Tibial artery (tissue), 4 donors: Measurements from ENCODE around the gene CORO2A.

Source experiments
- DNase-seq, 2 donors: peaks; one replicate each; pipeline ENCODE4 v3.0.0-alpha.2; 2019
- H3K27ac ChIP-seq, 2 donors: fragments of 200-600 bp; sonication (generic) in 1 of 2; 1 replicate in 1 of 2; 2 replicates in 1 of 2; pipeline ENCODE4 v1.5.1; 2018 to 2019; ENCODE audit warnings: mild to moderate bottlenecking in 1 of 2
- H3K27me3 ChIP-seq, 2 donors: fragments of 200-600 bp; sonication (generic) in 1 of 2; one replicate each; pipeline versions ENCODE4 v1.5.1 to v1.6.0; 2016 to 2019
- H3K36me3 ChIP-seq, 3 donors: fragments of 200-600 bp; sonication (generic) in 2 of 3; one replicate each; pipeline ENCODE4 v1.5.1; 2016 to 2019; ENCODE audit warnings: mild to moderate bottlenecking in 2 of 3
- H3K4me1 ChIP-seq, 4 donors: fragments of 200-600 bp; sonication (generic) in 2 of 4; 1 replicate in 3 of 4; 2 replicates in 1 of 4; pipeline ENCODE4 v1.5.1; 2016 to 2019
- H3K4me3 ChIP-seq, 2 donors: fragments of 200-600 bp; sonication (generic) in 1 of 2; 1 replicate in 1 of 2; 2 replicates in 1 of 2; pipeline ENCODE4 v1.5.1; 2018 to 2019; ENCODE audit warnings: mild to moderate bottlenecking in 2 of 2
- H3K9me3 ChIP-seq, 3 donors: fragments of 200-600 bp; sonication (generic) in 1 of 3; one replicate each; pipeline ENCODE4 v1.5.1; 2016 to 2019
- CTCF ChIP-seq, 2 experiments: fragments of 200-600 bp in 1 of 2; fragments of 450-650 bp in 1 of 2; IDR thresholded peaks; one replicate each; pipeline ENCODE4 v1.5.1; 2017 to 2019; ENCODE audit warnings: antibody characterized with exemption in 2 of 2, mild to moderate bottlenecking in 1 of 2, moderate library complexity in 1 of 2
- intact Hi-C: fragments of 100-400 bp; cut with DNase I; formaldehyde crosslinking; loops from one replicate; pipeline ENCODE4 v1.15.0; 2023; ENCODE audit warnings: low total_unique reads

CORO2A gene

GRCh38 chr9:98215271-98215670, 22.8 kb upstream of the CORO2A start:
- H3K4me1 ChIP-seq: no peaks in the 10 kb centered on the region
- no peak overlapping the region for H3K4me3 ChIP-seq
- intact Hi-C loops: no loop called here
- no peaks in the 10 kb centered on the region for H3K27me3 ChIP-seq
- no peak for DNase-seq
- no peak overlapping the region for H3K27ac ChIP-seq
- H3K36me3 ChIP-seq: peaks cover 0 to 68% (median 39%) of the 10 kb centered on the region in 3 donors
- H3K9me3 ChIP-seq: no peaks in the 10 kb centered on the region
- TF ChIP-seq CTCF (IDR thresholded peaks at IDR 0.05): no peak

GRCh38 chr9:98214811-98215210, 22.4 kb upstream of the CORO2A start:
- Histone ChIP-seq H3K4me1 (no peaks in the 10 kb centered on the region), H3K27ac (no peak overlapping the region), H3K36me3 (peaks cover 0 to 66% (median 38%) of the 10 kb centered on the region in 3 donors), H3K4me3 (no peak overlapping the region), H3K27me3 (no peaks in the 10 kb centered on the region), H3K9me3 (no peaks in the 10 kb centered on the region)
- intact Hi-C loops: no loop called here
- DNase-seq: no peak
- TF ChIP-seq CTCF (IDR thresholded peaks at IDR 0.05): no peak

- Histone ChIP-seq H3K27ac (no peak overlapping the region), H3K9me3 (no peaks in the 10 kb centered on the region), H3K4me1 (no peaks in the 10 kb centered on the region), H3K4me3 (no peak overlapping the region), H3K27me3 (no peaks in the 10 kb centered on the region), H3K36me3 (peaks cover 0 to 58% (median 18%) of the 10 kb centered on the region in 3 donors)
- intact Hi-C loops: no loop called here
- TF ChIP-seq CTCF (IDR thresholded peaks at IDR 0.05): no peak
- DNase-seq: no peak
Observed at GRCh38 chr9:98211260-98211659, 18.8 kb upstream of the CORO2A start.

GRCh38 chr9:98210435-98210834, 18.0 kb upstream of the CORO2A start:
- DNase-seq: no peak
- no peak for TF ChIP-seq CTCF (IDR thresholded peaks at IDR 0.05)
- intact Hi-C loops: no loop called here
- H3K27ac ChIP-seq: no peak overlapping the region
- H3K36me3 ChIP-seq: peaks cover 0 to 52% (median 18%) of the 10 kb centered on the region in 3 donors
- H3K4me3 ChIP-seq: no peak overlapping the region
- no peaks in the 10 kb centered on the region for H3K27me3 ChIP-seq
- no peaks in the 10 kb centered on the region for H3K9me3 ChIP-seq
- peaks cover 0 to 6% (median 0%) of the 10 kb centered on the region in 4 donors for H3K4me1 ChIP-seq

GRCh38 chr9:98209530-98209929, 17.1 kb upstream of the CORO2A start:
- TF ChIP-seq CTCF (IDR thresholded peaks at IDR 0.05): no peak
- H3K27ac ChIP-seq: no peak overlapping the region
- no peak for DNase-seq
- intact Hi-C loops: no loop called here
- no peak overlapping the region for H3K4me3 ChIP-seq
- peaks cover 0 to 7% (median 0%) of the 10 kb centered on the region in 4 donors for H3K4me1 ChIP-seq
- H3K9me3 ChIP-seq: no peaks in the 10 kb centered on the region
- peaks cover 0 to 52% (median 18%) of the 10 kb centered on the region in 3 donors for H3K36me3 ChIP-seq
- no peaks in the 10 kb centered on the region for H3K27me3 ChIP-seq

- H3K27ac ChIP-seq: no peak overlapping the region
- peaks cover 0 to 49% (median 18%) of the 10 kb centered on the region in 3 donors for H3K36me3 ChIP-seq
- H3K9me3 ChIP-seq: no peaks in the 10 kb centered on the region
- no peak for TF ChIP-seq CTCF (IDR thresholded peaks at IDR 0.05)
- H3K4me3 ChIP-seq: no peak overlapping the region
- intact Hi-C loops: no loop called here
- peaks cover 0 to 7% (median 0%) of the 10 kb centered on the region in 4 donors for H3K4me1 ChIP-seq
- no peaks in the 10 kb centered on the region for H3K27me3 ChIP-seq
- no peak for DNase-seq
Observed at GRCh38 chr9:98208635-98209034, 16.2 kb upstream of the CORO2A start.
